ENCODE measurements around the gene PRKCB.
"Not testable (repeated sequence)": the region's sequence is repeated elsewhere in the genome, so short reads cannot be mapped to it uniquely, and the experiment has no call there.

Gene PRKCB

DNA sequence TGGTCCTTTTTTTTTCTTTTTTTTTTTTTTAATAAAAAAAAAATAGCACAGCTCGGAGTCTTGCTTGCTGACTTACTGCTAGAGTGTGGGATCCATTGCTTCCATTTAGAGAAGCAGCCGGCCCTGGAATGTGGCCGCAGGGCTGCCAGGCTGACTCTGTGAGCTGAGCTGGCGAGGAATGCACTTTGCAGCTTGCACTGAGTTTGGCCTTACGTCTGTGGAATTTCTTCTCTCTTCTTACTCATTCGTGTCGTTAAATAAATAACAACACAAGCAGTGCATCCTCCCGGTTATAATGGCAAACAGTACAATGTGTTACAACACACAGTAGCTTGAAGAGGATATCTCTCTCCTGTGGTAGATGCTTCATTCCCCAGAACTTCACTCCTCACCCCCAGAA, 69.2 kb downstream of the PRKCB start:
- no peak for DNase-seq

DNA sequence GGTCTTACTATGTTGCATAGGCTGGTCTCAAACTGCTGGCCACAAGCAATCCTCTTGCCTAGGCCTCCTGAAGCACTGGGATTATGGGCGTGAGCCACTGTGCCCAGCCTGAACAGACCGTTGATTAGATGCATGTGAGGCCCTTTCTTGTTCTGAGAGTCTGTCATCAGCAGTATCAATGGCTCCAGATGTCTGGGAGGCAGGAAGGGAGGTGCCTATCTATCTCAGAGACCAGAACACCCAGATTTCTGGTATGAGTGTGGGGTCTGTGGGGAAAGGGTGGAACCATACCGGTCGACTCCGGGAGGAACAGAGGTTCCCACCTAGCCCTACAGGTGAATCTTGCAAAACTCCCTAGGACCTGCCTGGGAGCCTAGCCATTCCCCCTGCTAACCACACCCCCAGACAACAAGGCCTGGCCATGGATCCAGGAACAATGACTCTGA, 71.7 kb downstream of the PRKCB start:
- DNase-seq = no peak

- DNase-seq = no peak
Measured at GRCh38 chr16:23907903-23908302, 72.1 kb downstream of the PRKCB start.

DNA sequence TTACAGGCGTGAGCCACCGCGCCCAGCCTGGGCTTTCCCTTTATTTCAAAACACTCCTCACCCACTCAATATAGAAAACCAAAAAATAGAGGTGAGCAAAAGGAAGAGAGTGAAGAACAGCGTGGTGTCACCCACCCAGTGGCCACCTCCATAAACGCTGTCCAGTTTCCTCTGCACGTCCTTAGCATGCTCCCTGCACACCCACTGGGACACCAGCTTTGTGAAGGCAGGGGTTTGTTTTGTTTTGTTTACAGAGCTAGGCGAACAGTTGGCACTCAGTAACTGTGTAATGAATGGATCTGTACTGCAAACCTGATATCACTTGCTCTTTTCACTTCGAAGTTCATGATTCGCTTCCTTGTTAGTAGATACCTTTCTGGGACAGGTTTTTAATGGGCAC, 73.0 kb downstream of the PRKCB start:
- DNase-seq = no peak

DNA sequence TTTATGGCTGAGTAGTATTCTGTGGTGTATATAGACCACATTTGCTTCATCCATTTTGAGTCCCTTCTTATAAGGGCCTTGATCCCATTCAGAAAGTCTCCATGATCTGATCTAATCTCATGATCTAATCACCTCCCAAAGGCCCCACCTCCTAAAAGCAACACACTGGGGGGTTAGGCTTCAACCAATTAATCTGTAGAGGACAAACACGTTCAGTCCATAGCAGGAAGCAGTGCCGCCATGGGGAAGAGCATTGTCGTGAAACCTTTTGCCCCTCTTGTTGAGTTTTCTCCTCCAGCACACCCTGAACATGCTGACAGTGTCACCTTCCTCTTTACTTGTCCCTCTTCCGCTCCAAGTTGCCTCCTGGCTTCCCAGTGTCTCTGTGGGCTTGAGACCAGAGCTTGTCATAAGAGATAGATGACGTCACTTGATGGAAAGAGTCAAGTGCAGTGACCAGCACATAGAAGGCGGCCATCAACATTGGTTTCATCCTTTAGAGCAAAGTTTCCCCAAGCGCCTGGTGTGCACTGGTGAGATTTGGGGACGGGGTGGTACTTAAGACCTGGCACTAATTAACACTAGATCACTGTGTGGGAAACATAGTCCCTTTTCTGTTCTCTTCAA, 74.1 kb downstream of the PRKCB start:
- no peak for DNase-seq

DNA sequence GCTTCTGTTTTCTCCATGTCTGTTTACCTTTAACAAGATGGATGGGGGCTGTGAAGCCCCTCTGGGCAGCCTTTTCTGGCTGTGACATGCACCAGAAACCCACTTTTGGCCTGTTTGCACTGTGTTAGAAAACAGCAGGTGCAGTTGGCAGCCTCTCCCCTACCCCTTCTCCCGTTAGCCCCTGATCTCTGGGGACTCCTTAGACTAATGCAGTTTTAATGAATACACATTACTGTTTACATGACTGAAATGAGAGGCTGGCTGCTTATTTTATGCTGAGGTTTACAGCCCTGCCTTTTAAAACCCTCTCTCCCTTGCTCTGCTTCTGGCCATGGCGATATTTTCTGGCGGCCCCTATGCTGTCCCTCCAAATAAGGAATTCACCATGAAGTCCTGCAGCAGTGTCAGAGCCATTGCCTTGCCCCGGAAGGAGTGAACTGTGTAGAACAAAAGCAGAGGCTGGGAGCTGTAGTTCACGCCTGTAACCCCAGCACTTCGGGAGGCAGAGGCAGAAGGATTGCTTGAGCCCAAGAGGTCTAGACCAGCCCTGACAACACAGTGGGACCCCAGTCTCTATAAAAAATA, 79.3 kb downstream of the PRKCB start:
- DNase-seq = no peak

- DNase-seq = not testable (repeated sequence)
Measured at GRCh38 chr16:23916552-23916951, 80.8 kb downstream of the PRKCB start.

- no peak for DNase-seq
Measured at GRCh38 chr16:23917621-23918020, 81.8 kb downstream of the PRKCB start.

- DNase-seq = no peak
Measured at GRCh38 chr16:23920446-23920845, 84.7 kb downstream of the PRKCB start.

DNA sequence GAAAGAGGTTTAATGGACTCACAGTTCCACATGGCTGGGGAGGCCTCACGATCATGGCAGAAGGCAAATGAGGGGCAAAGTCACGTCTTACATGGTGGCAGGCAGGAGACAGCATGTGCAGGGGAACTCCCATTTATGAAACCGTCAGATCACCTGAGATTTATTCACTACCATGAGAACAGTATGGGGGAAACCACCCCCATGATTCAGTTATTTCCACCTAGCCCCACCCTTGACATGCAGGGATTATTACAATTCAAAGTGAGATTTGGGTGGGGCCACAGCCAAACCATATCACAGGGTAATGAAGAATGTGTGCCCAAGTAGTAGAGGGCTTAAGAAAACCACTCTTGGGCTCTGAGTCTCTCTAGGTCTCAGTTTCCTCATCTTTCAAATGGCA, 85.1 kb downstream of the PRKCB start:
- no peak for DNase-seq

DNA sequence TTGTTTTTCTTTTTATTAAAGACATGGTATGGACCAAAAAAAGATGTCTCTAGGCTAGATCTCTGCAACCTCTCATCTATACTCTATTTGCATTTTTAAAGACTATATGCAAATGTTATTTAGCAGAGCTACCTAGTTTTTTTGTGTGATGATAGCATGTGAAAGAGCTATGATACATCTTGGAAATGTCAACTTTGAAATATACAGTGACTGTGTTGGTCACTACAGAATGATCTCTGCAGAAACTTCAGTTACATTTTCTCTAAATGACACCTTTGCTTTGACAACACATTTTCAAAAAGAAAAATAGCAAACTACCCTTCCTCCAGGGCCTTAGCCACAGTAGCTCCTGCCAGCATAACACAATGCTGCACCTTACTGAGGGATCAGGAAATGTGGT, 86.6 kb downstream of the PRKCB start:
- DNase-seq = no peak

- DNase-seq = no peak
Measured at GRCh38 chr16:23924128-23924527, 88.3 kb downstream of the PRKCB start.

DNA sequence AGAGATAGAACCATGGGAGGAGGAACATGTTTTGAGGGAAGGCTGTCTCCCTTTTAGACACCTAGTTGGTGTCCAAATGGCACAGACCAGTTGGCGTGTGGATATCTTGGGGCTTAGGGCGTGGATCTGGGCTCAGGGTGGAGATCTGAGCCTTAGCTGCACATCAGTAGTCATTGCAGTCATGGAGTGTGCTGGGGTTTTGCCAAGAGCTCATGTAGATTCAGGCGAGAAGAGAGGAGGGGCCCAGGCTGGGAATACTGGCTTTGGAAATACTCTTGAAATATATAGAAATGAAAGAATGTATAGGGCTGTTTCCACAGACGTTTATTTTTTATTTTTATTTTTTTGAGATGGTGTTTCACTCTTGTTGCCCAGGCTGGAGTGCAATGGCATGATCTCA, 92.0 kb downstream of the PRKCB start:
- no peak for DNase-seq

DNA sequence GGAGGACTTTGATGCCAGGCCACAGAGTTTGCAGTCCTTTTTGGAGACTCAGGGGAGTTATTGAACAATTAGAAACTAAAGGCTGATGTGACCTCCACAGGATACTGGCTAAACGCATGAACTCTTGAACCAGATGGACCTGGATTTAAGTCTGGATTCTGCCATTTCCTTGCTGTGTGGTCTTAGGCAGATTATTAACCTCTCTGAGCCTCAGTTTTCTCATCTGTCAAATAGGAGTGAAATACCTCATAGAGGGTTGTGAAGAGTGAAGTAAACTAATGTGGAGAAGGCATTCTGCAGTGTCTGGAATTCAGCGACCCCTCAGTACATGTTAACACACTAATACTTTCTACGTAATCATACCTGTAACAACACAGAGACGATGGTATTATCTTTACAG, 93.5 kb downstream of the PRKCB start:
- no peak for DNase-seq

- no peak for DNase-seq
Measured at GRCh38 chr16:23929856-23930255, 94.1 kb downstream of the PRKCB start.

- DNase-seq = no peak
Measured at GRCh38 chr16:23930791-23931190, 95.0 kb downstream of the PRKCB start.

GRCh38 chr16:23931199-23931598, 95.4 kb downstream of the PRKCB start:
- no peak for DNase-seq

- DNase-seq = not testable (repeated sequence)
Measured at GRCh38 chr16:23933650-23934049, 97.9 kb downstream of the PRKCB start.

DNA sequence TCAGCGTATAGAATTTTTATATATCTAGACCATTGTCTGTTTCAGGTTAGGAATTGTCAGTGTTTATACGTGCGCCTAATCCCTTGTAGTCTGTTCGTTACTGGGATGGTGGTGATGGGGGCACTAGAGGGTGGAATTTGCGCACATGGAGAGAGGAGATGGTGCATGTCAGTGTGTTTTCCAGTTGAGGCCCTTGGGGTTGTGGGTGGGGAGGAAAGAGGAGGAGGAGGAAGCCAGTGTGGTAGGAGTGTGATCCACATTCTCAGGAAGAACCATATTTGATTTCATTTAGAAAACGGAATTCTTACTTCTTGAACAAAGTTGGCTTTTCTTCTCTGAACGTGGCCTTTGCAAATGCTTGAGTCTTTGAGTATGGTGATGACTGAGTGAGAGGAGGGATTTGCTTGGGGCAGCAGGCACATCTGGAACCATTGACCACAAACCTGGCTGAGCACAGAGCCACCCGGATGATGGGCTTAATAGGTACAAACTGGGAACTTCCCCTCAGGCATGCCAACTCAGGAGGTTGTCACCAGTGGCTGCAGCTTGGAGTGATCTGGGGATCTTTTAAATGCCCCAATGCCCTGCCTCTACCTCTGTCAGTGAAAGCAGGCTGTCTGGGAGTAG, 98.9 kb downstream of the PRKCB start:
- DNase-seq = no peak

GRCh38 chr16:23940111-23940510, 104.3 kb downstream of the PRKCB start:
- no peak for DNase-seq

DNA sequence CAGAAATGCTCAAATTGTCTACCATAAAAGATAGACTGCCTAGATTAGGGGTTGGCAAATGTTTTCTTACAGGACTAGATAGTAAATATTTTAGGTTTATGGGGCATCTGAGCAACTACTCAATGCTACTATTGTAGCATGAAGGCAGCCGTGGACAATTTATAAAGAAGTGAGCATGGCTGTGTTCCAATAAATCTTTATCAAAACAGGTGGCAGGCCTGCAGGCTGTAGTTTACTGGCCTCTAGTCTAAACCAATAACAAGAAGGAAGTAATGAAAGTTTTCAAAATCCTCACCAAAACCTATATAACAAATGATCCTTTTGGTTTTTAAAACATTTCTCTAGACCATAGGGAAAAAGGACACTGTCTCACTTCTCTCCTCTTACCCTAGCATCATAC, 105.2 kb downstream of the PRKCB start:
- no peak for DNase-seq

DNA sequence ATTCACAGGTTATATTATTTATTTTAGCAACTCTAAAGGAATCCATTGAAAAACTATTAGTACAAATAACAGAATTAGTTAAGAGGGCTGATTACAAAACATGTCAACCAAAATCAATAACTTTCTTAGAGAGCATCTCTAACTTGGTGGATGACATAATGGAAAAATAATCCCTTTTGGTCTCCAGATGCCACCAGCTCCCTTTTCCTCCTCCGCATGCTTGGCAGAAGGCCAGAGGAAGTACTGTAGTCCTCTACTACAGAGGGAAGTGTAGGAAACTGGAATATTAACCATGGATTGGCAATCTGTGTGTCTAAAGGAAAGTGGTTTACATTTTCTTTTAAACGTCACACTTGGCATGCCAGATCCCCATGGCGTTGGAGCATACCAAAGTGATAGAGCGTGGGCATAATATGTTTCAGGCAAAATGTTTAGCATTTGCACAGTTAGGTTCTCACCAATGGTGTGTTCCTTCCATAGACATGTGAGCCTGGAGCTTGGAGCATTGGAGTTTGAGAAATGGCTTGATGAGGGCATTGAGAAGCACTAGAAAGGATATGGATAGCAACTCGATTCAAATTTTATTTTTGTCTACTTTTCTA, 106.3 kb downstream of the PRKCB start:
- no peak for DNase-seq

- DNase-seq = no peak
Measured at GRCh38 chr16:23943604-23944003, 107.8 kb downstream of the PRKCB start.

GRCh38 chr16:23944381-23944780, 108.6 kb downstream of the PRKCB start:
- no peak for DNase-seq

Data from SIG-M5 (cell line).